ENCODE results near the gene NCOR1. TPM values are rescaled to one million over a fixed set of nuclear protein-coding genes. Genes with fewer than 3 reads are reported as not detected.

NCOR1 gene
- total and polyA plus RNA-seq, 2 of the 13 experiments (the other 11 are each of a cell fraction or from before 2014, with no cell fraction given) = 57.0 to 71.7 TPM

- peak; percentile 79 for TF ChIP-seq MYPOP (CRISPR knock-in tag; IDR thresholded peaks at IDR 0.05)
- TF ChIP-seq ESRRA (CRISPR knock-in tag; IDR thresholded peaks at IDR 0.05; ENCODE audit: low read depth) = 0 out of 2 replicates have a peak, but pooled peaks have one; percentile 21
- TF ChIP-seq ZBTB20 (CRISPR knock-in tag; IDR thresholded peaks at IDR 0.05; ENCODE audit: borderline replicate concordance, low read depth) = no peak; the same call in 1 of the 2 replicates
- TF ChIP-seq ZBTB7A (CRISPR knock-in tag; IDR thresholded peaks at IDR 0.05) = no peak
- peak; percentile 84; the same call in 1 of the 2 replicates for TF ChIP-seq ZNF546 (CRISPR knock-in tag; conservative IDR thresholded peaks at IDR 0.05)
- TF ChIP-seq STAT6 (CRISPR knock-in tag; IDR thresholded peaks at IDR 0.05; ENCODE audit: borderline replicate concordance) = no peak
- TF ChIP-seq ATF7 (IDR thresholded peaks at IDR 0.05) = no peak
- TF ChIP-seq ATF7 (CRISPR knock-in tag; IDR thresholded peaks at IDR 0.05) = no peak
- no peak for TF ChIP-seq ZNF777 (CRISPR knock-in tag; IDR thresholded peaks at IDR 0.05)
- 0 out of 2 replicates have a peak, but pooled peaks have one; percentile 26 for TF ChIP-seq ETV6 (CRISPR knock-in tag; conservative IDR thresholded peaks at IDR 0.05)
- TF ChIP-seq, protein P1, sequence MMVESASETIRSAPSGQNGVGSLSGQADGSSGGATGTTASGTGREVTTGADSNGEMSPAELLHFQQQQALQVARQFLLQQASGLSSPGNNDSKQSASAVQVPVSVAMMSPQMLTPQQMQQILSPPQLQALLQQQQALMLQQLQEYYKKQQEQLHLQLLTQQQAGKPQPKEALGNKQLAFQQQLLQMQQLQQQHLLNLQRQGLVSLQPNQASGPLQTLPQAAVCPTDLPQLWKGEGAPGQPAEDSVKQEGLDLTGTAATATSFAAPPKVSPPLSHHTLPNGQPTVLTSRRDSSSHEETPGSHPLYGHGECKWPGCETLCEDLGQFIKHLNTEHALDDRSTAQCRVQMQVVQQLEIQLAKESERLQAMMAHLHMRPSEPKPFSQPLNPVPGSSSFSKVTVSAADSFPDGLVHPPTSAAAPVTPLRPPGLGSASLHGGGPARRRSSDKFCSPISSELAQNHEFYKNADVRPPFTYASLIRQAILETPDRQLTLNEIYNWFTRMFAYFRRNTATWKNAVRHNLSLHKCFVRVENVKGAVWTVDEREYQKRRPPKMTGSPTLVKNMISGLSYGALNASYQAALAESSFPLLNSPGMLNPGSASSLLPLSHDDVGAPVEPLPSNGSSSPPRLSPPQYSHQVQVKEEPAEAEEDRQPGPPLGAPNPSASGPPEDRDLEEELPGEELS (CRISPR knock-in tag; IDR thresholded peaks at IDR 0.05) = no peak
- TF ChIP-seq ZBTB33 (CRISPR knock-in tag; IDR thresholded peaks at IDR 0.05) = no peak
- no peak for TF ChIP-seq ZNF496 (CRISPR knock-in tag; IDR thresholded peaks at IDR 0.05; ENCODE audit: insufficient replicate concordance)
- no peak for TF ChIP-seq ZNF33B (CRISPR knock-in tag; IDR thresholded peaks at IDR 0.05)
- TF ChIP-seq ZFP41 (CRISPR knock-in tag; IDR thresholded peaks at IDR 0.05; ENCODE audit: borderline replicate concordance) = no peak
- TF ChIP-seq, protein P2, sequence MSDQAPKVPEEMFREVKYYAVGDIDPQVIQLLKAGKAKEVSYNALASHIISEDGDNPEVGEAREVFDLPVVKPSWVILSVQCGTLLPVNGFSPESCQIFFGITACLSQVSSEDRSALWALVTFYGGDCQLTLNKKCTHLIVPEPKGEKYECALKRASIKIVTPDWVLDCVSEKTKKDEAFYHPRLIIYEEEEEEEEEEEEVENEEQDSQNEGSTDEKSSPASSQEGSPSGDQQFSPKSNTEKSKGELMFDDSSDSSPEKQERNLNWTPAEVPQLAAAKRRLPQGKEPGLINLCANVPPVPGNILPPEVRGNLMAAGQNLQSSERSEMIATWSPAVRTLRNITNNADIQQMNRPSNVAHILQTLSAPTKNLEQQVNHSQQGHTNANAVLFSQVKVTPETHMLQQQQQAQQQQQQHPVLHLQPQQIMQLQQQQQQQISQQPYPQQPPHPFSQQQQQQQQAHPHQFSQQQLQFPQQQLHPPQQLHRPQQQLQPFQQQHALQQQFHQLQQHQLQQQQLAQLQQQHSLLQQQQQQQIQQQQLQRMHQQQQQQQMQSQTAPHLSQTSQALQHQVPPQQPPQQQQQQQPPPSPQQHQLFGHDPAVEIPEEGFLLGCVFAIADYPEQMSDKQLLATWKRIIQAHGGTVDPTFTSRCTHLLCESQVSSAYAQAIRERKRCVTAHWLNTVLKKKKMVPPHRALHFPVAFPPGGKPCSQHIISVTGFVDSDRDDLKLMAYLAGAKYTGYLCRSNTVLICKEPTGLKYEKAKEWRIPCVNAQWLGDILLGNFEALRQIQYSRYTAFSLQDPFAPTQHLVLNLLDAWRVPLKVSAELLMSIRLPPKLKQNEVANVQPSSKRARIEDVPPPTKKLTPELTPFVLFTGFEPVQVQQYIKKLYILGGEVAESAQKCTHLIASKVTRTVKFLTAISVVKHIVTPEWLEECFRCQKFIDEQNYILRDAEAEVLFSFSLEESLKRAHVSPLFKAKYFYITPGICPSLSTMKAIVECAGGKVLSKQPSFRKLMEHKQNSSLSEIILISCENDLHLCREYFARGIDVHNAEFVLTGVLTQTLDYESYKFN (CRISPR knock-in tag; conservative IDR thresholded peaks at IDR 0.05) = peak; percentile 55; the same call in 1 of the 2 replicates
- peak; percentile 35; the same call in 1 of the 2 replicates for TF ChIP-seq MAF1 (CRISPR knock-in tag; IDR thresholded peaks at IDR 0.05; ENCODE audit: borderline replicate concordance)
These were observed at the start of gene NCOR1 (continued) for GRCh38 chr17:16215273-16215964.
